Measurements from ENCODE around the gene TSACC. TPM values are rescaled to one million over a fixed set of nuclear protein-coding genes. Genes with fewer than 3 reads are reported as not detected.

Gene TSACC
- total RNA-seq, 1 donor from 2014 or later: 0.25 TPM

- Histone ChIP-seq H3K36me3 (ENCODE audit: control insufficient read depth, insufficient read depth, low read length) (no peaks in the 10 kb centered on the region), H3K27me3 (ENCODE audit: control insufficient read depth, insufficient read depth, low read length) (no peaks in the 10 kb centered on the region), H3K4me3 (ENCODE audit: low read depth, low read length) (peak within 1 kb of the TSS; percentile 60)
- no peak for DNase-seq (ENCODE audit: low read depth)
- TF ChIP-seq, protein P1, sequence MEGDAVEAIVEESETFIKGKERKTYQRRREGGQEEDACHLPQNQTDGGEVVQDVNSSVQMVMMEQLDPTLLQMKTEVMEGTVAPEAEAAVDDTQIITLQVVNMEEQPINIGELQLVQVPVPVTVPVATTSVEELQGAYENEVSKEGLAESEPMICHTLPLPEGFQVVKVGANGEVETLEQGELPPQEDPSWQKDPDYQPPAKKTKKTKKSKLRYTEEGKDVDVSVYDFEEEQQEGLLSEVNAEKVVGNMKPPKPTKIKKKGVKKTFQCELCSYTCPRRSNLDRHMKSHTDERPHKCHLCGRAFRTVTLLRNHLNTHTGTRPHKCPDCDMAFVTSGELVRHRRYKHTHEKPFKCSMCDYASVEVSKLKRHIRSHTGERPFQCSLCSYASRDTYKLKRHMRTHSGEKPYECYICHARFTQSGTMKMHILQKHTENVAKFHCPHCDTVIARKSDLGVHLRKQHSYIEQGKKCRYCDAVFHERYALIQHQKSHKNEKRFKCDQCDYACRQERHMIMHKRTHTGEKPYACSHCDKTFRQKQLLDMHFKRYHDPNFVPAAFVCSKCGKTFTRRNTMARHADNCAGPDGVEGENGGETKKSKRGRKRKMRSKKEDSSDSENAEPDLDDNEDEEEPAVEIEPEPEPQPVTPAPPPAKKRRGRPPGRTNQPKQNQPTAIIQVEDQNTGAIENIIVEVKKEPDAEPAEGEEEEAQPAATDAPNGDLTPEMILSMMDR (IDR thresholded peaks at IDR 0.05; ENCODE audit: insufficient read depth, low read length, poor library complexity, severe bottlenecking): no peak
These were observed 42.9 kb upstream of the TSACC start, which contains the start of gene GLMP for GRCh38 chr1:156295391-156295947. GLMP (minus strand) TSS chr1:156295679; CDS start chr1:156295645, 34 bp downstream.

DNA sequence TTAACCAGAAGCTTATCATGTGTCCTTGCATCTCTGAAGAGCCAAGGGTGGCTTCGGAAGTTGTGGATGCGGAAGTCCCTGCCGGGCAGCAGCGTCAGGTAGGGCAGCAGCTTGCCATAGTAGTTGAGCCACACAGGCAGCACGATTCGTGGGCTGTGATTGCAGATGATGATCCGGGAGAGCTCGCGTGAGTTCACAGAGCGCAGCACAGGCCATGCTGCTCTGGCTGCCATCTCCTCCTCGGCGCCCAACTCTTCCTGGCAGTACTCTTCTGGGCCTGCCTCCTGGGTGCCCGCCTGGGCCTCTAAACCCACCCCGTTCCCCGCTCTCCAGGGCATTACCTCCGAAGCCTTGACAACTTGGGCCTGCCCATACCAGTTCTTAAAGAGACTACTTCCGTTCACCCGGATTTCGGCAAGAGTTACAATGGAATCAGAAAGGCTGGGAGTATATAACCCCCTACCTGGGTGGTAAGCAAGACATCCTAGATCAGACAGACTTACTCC lies 39.4 kb upstream of the TSACC start, which contains the start of gene VHLL:
TSS of gene VHLL (minus strand) at position 456 of the 506 bp plus-strand sequence. CDS start at position 338, 118 bp downstream.
- TF ChIP-seq, protein P1 (IDR thresholded peaks at IDR 0.05; ENCODE audit: insufficient read depth, low read length, poor library complexity, severe bottlenecking): no peak
- no peak for DNase-seq (ENCODE audit: low read depth)
- H3K36me3 ChIP-seq (ENCODE audit: control insufficient read depth, insufficient read depth, low read length): no peaks in the 10 kb centered on the region
- no peaks in the 10 kb centered on the region for H3K27me3 ChIP-seq (ENCODE audit: control insufficient read depth, insufficient read depth, low read length)
- no peak within 1 kb of the TSS for H3K4me3 ChIP-seq (ENCODE audit: low read depth, low read length)

- no peak for DNase-seq (ENCODE audit: low read depth)
- peaks cover 2% of the 10 kb centered on the region for H3K36me3 ChIP-seq (ENCODE audit: control insufficient read depth, insufficient read depth, low read length)
- TF ChIP-seq, protein P1 (IDR thresholded peaks at IDR 0.05; ENCODE audit: insufficient read depth, low read length, poor library complexity, severe bottlenecking): no peak
- H3K27me3 ChIP-seq (ENCODE audit: control insufficient read depth, insufficient read depth, low read length): no peaks in the 10 kb centered on the region
- no peak overlapping the region for H3K4me3 ChIP-seq (ENCODE audit: low read depth, low read length)
These were observed 35.1 kb upstream of the TSACC start for GRCh38 chr1:156303241-156303640.

DNA sequence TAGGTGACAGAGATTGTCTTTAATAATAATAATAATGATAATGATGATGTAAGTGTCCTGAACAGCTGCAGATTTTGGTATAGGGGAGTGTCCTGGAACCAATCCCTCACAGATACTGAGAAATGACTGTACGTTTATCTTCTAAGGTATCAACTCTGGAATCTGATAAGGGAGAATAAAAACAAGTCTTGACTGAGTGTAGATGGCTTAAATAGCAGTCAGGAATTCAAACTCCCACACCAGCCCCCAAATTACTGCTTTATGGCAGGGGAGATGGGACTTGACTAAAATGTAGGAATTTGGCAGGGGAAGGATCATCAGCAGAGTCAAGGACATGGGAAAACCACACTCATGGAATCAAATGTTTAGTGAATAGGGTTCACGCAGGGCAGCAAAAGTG lies 33.1 kb upstream of the TSACC start:
- H3K36me3 ChIP-seq (ENCODE audit: control insufficient read depth, insufficient read depth, low read length): peaks cover 3% of the 10 kb centered on the region
- DNase-seq (ENCODE audit: low read depth): no peak

GRCh38 chr1:156308078-156308477 lies 30.2 kb upstream of the TSACC start:
- TF ChIP-seq, protein P1 (IDR thresholded peaks at IDR 0.05; ENCODE audit: insufficient read depth, low read length, poor library complexity, severe bottlenecking): no peak
- Histone ChIP-seq H3K27me3 (ENCODE audit: control insufficient read depth, insufficient read depth, low read length) (no peaks in the 10 kb centered on the region), H3K36me3 (ENCODE audit: control insufficient read depth, insufficient read depth, low read length) (peaks cover 5% of the 10 kb centered on the region), H3K4me3 (ENCODE audit: low read depth, low read length) (no peak overlapping the region)
- DNase-seq (ENCODE audit: low read depth): no peak

More for the DNA sequence above, 33.1 kb upstream of the TSACC start:
- TF ChIP-seq, protein P1 (IDR thresholded peaks at IDR 0.05; ENCODE audit: insufficient read depth, low read length, poor library complexity, severe bottlenecking): no peak
- H3K4me3 ChIP-seq (ENCODE audit: low read depth, low read length): no peak overlapping the region
- H3K27me3 ChIP-seq (ENCODE audit: control insufficient read depth, insufficient read depth, low read length): no peaks in the 10 kb centered on the region

DNA sequence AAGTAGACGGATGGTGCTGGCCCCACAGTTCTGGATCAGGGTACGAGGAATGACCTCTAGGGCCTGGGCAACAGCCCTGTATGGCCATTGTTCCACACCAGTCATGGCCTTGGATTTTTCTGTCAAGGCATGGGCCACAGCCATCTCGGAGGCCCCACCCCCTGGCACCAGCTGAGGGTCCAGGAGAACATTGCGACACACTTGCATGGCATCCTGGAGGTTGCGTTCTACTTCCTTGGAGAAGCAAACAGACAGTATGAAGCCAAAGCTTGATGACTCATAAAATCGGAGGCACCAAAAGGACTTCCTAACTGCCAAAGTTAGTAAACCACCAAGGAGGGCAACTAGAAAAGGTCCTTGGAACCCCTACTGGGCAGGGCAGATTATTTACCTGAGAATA lies 27.4 kb upstream of the TSACC start:
- H3K4me3 ChIP-seq (ENCODE audit: low read depth, low read length): no peak overlapping the region
- no peaks in the 10 kb centered on the region for H3K27me3 ChIP-seq (ENCODE audit: control insufficient read depth, insufficient read depth, low read length)
- DNase-seq (ENCODE audit: low read depth): no peak
- TF ChIP-seq, protein P1 (IDR thresholded peaks at IDR 0.05; ENCODE audit: insufficient read depth, low read length, poor library complexity, severe bottlenecking): no peak
- H3K36me3 ChIP-seq (ENCODE audit: control insufficient read depth, insufficient read depth, low read length): peaks cover 6% of the 10 kb centered on the region

Data from kidney epithelial cell (primary cell).